Upper lobe of left lung (tissue), 6 donors: ENCODE results near the gene GSG1L. TPM values are rescaled to one million over a fixed set of nuclear protein-coding genes. Genes with fewer than 3 reads are reported as not detected.
"Not testable (repeated sequence)": the region's sequence is repeated elsewhere in the genome, so short reads cannot be mapped to it uniquely, and the experiment has no call there.

ENCODE experiments used
- ATAC-seq, 2 donors: fragments of 200-7000 bp; cut with Tn5 transposase; one replicate each; pipeline ENCODE4 v1.9.1; 2022; ENCODE audit warnings: mild to moderate bottlenecking in 2 of 2, moderate library complexity in 2 of 2; ENCODE audit not compliant: low FRiP score in 2 of 2
- DNase-seq, 2 donors: peaks; one replicate each; pipeline ENCODE4 v3.0.0-alpha.2; 2019 to 2020
- H3K27ac ChIP-seq, 4 donors: fragments of 200-600 bp; sonication (generic); one replicate each; pipeline ENCODE4 v1.5.1; 2016 to 2019
- H3K27me3 ChIP-seq, 4 donors: fragments of 200-600 bp; sonication (generic); one replicate each; pipeline ENCODE4 v1.5.1; 2017 to 2019
- H3K36me3 ChIP-seq, 4 donors: fragments of 200-600 bp; sonication (generic); one replicate each; pipeline ENCODE4 v1.5.1; 2016 to 2019
- H3K4me1 ChIP-seq, 4 donors: fragments of 200-600 bp; sonication (generic); one replicate each; pipeline ENCODE4 v1.5.1; 2018 to 2019
- H3K4me3 ChIP-seq, 4 donors: fragments of 200-600 bp; sonication (generic); one replicate each; pipeline ENCODE4 v1.5.1; 2017 to 2019; ENCODE audit warnings: mild to moderate bottlenecking in 2 of 4, moderate library complexity in 1 of 4
- H3K9me3 ChIP-seq, 4 donors: fragments of 200-600 bp; sonication (generic); one replicate each; pipeline ENCODE4 v1.5.1; 2018 to 2019
- CTCF ChIP-seq, 6 experiments: fragments of 450-650 bp in 4 of 6; fragments of 200-600 bp in 2 of 6; sonication (generic) in 2 of 6; IDR thresholded peaks; one replicate each; pipeline ENCODE4 v1.5.1; 2016 to 2019; ENCODE audit warnings: antibody characterized with exemption in 6 of 6
- EP300 ChIP-seq, 4 donors: sonication (generic); formaldehyde crosslinking; IDR thresholded peaks; one replicate each; pipeline ENCODE4 v1.5.1; 2017; ENCODE audit warnings: antibody characterized with exemption in 4 of 4, control low read depth in 2 of 4
- POLR2A ChIP-seq, 4 donors: fragments of 450-650 bp; IDR thresholded peaks; one replicate each; pipeline ENCODE4 v1.5.1; 2016 to 2017; ENCODE audit warnings: antibody characterized with exemption in 4 of 4, mild to moderate bottlenecking in 2 of 4
- POLR2AphosphoS5 ChIP-seq, 2 donors: sonication (generic); formaldehyde crosslinking; IDR thresholded peaks; one replicate each; pipeline ENCODE4 v1.5.1; 2017; ENCODE audit warnings: antibody characterized with exemption in 2 of 2
- WGBS, 2 donors: methylation state at CpG; one replicate each; pipeline ENCODE4 v1.1.5; 2017 to 2018; 5-methylcytosine and 5-hydroxymethylcytosine counted together
- total RNA-seq, 6 donors: library from RNA; depleted of rRNA in 4 of 6; stranded (reverse); fragments of >200 nt in 4 of 6; gene quantifications; one replicate each; pipeline versions ENCODE4 v1.1.0 to v1.2.1, GENCODE V29; 2016 to 2021
- donor health status: DM: no; HTN: no; CAD: no; lungs with moderate emphysema.
- donor health status: DM: no; HTN: yes; CAD: no; lungs with severe emphysema.

The GSG1L gene
- total RNA-seq, 6 donors from 2014 or later = 2.2 TPM; not detected in 5

DNA sequence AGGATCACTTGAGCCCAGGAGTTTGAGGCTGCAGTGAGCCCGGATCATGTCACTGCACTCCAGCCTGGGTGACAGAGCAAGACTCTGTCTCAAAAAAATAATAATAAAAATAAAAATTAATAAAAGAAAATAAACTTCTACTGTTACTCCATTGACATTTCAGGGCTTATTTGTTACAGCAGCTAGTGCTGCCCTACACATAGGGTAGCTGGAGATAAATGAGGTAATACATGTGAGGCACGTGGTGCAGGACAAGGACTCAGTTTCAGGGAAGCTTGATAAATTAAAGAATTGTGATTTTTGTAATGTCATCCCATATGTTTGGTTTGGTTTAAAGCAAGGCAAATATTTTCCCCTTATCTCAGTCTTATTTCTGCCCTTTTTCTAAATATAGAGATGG is 80.3 kb downstream of the GSG1L start:
- ATAC-seq (no peak), DNase-seq (no peak)
- no peaks in the 10 kb centered on the region for H3K4me1 ChIP-seq
- no peaks in the 10 kb centered on the region for H3K27me3 ChIP-seq
- no peak overlapping the region for H3K4me3 ChIP-seq
- H3K36me3 ChIP-seq = no peaks in the 10 kb centered on the region
- H3K27ac ChIP-seq = no peak overlapping the region
- WGBS, 2 donors = 60 to 77% methylated on average over 2 of the region's 2 CpGs
- H3K9me3 ChIP-seq = no peaks in the 10 kb centered on the region
- TF ChIP-seq POLR2A (IDR thresholded peaks at IDR 0.05) (no peak), POLR2AphosphoS5 (IDR thresholded peaks at IDR 0.05) (no peak), CTCF (IDR thresholded peaks at IDR 0.05) (no peak), EP300 (IDR thresholded peaks at IDR 0.05) (no peak)

DNA sequence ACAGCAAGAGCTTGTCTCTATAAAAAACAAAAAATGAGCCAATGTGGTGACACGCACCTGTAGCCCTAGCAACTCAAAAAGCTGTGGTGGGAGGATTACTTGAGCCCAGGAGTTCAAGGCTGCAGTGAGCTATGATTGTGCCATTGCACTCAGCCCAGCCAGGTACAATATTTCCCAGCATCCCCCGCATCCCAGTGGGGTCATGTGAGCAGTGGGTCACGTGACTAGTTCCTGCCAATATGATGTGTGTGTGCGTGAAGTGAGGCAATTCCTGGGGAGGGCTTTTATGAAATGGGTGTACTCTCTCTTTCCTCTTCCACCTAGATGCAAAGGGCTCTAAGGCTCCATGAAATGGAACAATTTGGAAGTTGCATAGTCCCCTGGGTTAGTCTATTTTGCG is 81.3 kb downstream of the GSG1L start:
- Histone ChIP-seq H3K9me3 (no peaks in the 10 kb centered on the region), H3K4me3 (no peak overlapping the region), H3K27me3 (no peaks in the 10 kb centered on the region), H3K36me3 (no peaks in the 10 kb centered on the region), H3K27ac (no peak overlapping the region), H3K4me1 (no peaks in the 10 kb centered on the region)
- TF ChIP-seq EP300 (IDR thresholded peaks at IDR 0.05) (no peak), POLR2A (IDR thresholded peaks at IDR 0.05) (no peak), POLR2AphosphoS5 (IDR thresholded peaks at IDR 0.05) (no peak), CTCF (IDR thresholded peaks at IDR 0.05) (no peak)
- DNase-seq (no peak), ATAC-seq (no peak)
- WGBS, 2 donors = 83 to 90% methylated on average over 5 of the region's 5 CpGs

DNA sequence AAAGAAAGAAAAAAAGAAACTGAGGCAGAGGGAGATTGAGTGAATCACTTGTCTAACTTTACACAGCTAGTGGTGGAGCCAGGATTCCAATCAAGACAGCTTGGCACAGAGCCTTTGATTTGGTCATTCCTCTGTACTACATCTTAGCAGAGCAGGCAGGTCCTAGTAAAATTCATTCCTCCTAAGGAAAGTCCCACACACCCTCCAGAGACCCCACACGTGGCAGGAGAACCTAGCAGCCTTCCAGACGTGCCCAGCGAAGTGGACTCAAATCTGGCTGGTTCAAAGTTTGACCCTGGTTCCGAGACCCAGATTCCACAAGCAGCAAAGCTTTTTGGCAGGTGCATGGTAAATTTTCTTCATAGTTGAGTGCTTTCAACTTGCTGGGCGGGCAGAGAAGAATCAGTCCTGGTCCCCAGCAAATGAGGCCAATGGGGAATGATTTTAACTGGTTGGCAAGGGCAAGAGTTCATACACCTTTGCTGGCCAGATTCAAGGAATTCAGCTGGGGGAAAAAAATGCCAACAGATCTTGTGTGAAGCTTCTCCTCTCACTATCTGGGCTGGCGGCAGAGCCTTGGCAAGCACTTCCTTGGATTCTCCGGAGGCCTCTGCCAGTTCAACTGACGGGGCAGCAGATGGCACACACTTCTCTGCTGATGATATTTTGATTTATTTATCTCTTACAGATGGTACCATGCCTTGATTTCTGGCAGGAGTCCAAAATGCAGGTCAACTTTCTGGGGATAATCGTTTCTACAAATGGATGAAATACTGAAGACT is 82.4 kb downstream of the GSG1L start:
- Histone ChIP-seq H3K9me3 (no peaks in the 10 kb centered on the region), H3K4me1 (no peaks in the 10 kb centered on the region), H3K36me3 (no peaks in the 10 kb centered on the region), H3K27me3 (no peaks in the 10 kb centered on the region), H3K27ac (no peak overlapping the region), H3K4me3 (no peak overlapping the region)
- ATAC-seq = no peak
- DNase-seq = no peak
- 48 to 57% methylated on average over 8 to 9 of the region's 9 CpGs for WGBS, 2 donors
- no peak for TF ChIP-seq CTCF (IDR thresholded peaks at IDR 0.05)
- TF ChIP-seq POLR2A (IDR thresholded peaks at IDR 0.05) = no peak
- TF ChIP-seq POLR2AphosphoS5 (IDR thresholded peaks at IDR 0.05) = no peak
- TF ChIP-seq EP300 (IDR thresholded peaks at IDR 0.05) = no peak

- Histone ChIP-seq H3K4me3 (no peak overlapping the region), H3K27ac (no peak overlapping the region), H3K9me3 (no peaks in the 10 kb centered on the region), H3K27me3 (no peaks in the 10 kb centered on the region), H3K4me1 (no peaks in the 10 kb centered on the region), H3K36me3 (no peaks in the 10 kb centered on the region)
- ATAC-seq (no peak), DNase-seq (no peak)
- WGBS, 2 donors = 64 to 74% methylated on average over 6 to 11 of the region's 11 CpGs
- TF ChIP-seq EP300 (IDR thresholded peaks at IDR 0.05) = no peak
- TF ChIP-seq POLR2A (IDR thresholded peaks at IDR 0.05) = no peak
- no peak for TF ChIP-seq POLR2AphosphoS5 (IDR thresholded peaks at IDR 0.05)
- no peak for TF ChIP-seq CTCF (IDR thresholded peaks at IDR 0.05)
Measured at GRCh38 chr16:27980076-27980775, 83.3 kb downstream of the GSG1L start.

GRCh38 chr16:27979668-27980067 is 83.8 kb downstream of the GSG1L start:
- not testable (repeated sequence) for DNase-seq, H3K9me3 ChIP-seq, H3K27ac ChIP-seq, H3K4me1 ChIP-seq, H3K36me3 ChIP-seq, H3K4me3 ChIP-seq, H3K27me3 ChIP-seq, ATAC-seq
- WGBS, 2 donors = 52 to 61% methylated on average over 3 of the region's 3 CpGs
